GM18870 (cell line): ENCODE results near the gene NUDT5.
"Not testable (repeated sequence)": the region's sequence is repeated elsewhere in the genome, so short reads cannot be mapped to it uniquely, and the experiment has no call there.

Source experiments
- ATAC-seq: cut with Tn5 transposase; IDR thresholded peaks from one replicate; pipeline ENCODE4 v1.9.1; 2021; ENCODE audit warnings: moderate library complexity; ENCODE audit not compliant: unreplicated experiment

NUDT5 gene

DNA sequence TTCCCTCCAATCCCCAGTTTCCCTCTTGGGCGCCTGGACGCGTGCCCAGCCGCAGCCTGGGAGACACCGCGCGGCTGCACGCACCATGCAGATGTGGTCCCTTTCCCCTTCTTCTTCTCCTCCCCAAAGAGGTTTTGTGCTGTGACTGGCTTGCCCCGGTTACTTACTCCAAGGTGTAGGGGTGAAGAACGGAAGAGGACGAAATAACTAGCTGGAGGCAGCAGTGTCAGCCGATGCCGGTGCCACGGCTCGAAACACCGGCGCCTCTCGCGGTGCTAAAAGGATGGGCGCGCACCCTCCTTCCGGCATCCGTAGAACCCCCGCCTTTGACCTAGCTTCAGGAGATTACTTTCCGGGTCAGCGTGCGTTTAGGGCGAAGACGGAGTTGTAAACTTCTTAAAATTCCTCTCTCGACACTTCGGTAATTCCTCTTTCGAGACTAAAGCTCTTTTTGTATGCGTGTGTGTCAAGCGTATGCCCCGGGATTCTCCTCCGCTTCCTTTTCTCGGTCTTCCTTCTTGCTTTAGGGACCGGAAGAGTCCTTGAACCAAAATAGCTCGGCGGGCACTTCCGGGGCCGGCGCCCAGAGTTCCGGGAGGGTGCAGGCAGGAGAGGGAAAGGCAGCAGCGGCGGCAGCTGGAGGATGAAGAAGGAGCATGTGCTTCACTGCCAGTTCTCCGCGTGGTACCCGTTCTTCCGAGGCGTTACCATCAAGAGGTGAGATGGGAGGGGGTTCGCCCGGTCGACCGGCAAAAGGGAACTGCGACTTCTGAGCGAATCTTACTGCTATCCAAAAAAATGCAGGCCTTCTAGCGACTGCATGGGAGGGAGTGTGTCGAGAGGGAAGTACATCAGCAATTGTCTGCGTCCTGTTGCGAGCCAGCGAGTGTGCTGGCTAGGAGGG lies at the start of gene NUDT5, which contains the start of gene CDC123:
Gene NUDT5 (minus strand): TSS at position 289 of the 904 bp plus-strand sequence. CDS start 9,600 bp downstream, outside the sequence.
Gene CDC123 (plus strand): TSS at position 586 of the 904 bp plus-strand sequence. CDS start 58 bp downstream, at position 644.
- peak; percentile 84 for ATAC-seq

DNA sequence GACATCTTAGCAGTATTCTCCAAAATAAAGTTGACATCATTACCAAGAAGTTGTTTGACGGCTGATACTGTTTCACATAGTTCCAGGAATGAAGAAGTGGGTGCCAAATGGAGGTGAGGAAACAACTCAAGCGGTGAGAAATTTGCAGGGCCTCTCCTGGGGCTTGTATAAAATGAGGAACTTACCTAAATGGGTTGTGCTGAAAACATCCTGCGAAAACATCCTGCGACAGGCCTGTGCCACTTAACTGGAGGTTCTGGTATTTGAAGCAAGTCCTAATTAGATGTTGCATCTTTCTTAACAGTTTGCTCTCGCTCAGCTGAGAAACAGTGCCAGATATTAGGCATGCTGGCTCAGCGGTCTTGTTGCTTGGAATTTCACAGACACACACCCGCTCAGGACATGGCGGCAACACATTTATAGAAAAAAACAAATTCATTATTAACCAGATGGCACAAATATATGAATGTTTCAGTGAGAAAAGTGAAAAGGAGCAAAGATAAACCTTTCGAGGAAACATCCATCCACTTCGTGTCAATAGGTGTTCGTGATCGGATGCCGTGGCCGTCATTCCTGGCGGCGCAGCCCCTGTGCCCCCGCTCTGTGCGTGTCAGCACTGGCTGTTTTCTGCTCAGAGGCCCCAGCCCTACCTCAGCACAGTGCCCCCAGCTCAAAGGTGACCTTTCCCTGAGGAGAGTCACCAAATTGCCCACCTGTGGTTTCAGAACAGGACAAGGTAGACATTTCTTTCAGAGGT lies 48.4 kb upstream of the NUDT5 start:
- ATAC-seq: no peak

DNA sequence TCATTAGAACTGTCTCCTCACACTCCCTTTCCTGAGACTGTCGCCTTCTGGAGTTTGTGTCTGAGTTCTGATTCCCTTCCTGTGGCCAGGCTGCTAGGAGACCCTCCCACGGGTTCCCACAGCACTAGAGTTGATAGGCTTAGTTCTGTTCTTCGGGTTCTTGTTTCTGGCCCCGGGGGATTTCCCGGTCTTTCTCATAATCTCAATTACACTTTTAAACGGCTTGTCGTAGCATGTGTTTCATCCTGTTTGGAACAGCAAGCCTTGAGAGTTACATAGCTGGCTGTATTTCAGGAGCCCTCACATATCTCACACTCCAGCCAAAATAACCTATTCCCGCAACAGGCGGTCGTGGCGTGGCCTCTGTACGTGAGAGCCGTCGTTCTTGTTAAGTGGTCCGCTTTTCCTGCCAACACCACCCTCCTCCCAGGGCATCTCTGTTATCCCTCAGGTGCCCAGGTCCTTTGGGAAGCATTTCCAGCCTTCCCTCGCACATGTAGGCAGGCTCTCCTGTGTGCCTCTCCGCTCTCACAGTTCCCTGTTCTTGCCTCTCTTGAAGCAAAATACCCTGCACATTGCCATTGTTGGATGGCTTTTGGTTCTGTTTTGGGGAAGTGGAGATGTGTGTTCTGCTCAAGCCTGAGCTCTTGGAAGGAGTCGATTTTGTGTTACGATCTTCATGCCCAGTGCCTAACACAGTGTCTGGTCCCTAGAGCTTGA lies 46.3 kb upstream of the NUDT5 start:
- no peak for ATAC-seq

DNA sequence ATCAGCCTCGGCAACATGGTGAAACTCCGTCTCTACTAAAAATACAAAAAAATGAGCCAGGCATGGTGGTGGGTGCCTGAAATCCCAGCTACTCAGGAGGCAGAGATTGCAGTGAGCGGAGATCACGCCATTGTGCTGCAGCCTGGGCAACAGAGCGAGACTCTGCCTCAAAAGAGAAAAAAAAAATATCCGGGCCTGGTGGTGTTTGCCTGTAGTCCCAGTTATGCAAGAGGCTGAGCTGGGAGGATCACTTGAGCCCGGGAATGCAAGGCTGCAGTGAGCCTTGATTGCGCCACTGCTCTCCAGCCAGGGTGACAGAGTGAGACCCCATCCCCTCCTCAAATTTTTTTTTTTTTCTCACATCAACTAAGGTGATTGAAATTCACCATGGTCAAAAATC lies 43.1 kb upstream of the NUDT5 start:
- no peak for ATAC-seq

DNA sequence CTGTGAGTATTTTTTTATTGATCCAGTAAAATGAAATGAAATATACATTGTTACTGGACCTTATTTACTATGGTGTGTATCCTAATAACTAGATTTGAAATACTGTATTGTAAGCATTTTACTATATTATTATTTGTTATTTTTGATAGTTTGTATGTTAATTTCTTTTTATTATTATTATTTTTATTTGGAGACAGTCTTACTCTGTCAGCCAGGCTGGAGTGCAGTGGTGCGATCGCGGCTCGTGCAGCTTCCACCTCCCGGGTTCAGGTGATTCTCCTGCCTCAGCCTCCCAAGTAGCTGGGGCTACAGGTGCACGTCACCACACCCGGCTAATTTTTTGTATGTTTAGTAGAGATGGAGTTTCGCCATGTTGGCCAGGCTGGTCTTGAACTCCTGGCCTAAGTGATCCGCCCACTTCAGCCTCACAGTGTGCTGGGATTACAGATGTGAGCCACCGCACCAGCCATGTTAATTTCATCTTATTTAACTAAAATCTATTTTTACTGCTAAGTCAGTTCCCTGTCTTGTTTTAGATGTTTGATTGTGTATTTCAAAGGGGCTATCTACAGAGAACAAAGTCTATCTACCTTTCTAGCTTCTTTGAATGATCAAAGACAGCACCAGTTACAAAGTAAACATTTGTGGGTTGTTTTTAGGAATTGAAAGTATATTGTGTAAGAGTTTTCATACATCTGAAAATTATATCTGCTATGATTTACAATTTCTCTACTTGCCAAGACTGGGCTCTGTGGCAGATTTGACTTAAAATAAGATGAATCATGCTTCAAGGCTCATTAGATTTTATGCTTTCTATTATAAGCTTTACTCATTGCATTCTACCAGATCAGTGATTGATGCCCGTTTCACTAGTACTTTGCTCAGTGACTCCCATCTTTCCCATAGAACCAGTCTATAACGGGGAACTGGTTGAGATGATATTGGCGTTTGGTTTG lies 41.9 kb upstream of the NUDT5 start:
- ATAC-seq: no peak

DNA sequence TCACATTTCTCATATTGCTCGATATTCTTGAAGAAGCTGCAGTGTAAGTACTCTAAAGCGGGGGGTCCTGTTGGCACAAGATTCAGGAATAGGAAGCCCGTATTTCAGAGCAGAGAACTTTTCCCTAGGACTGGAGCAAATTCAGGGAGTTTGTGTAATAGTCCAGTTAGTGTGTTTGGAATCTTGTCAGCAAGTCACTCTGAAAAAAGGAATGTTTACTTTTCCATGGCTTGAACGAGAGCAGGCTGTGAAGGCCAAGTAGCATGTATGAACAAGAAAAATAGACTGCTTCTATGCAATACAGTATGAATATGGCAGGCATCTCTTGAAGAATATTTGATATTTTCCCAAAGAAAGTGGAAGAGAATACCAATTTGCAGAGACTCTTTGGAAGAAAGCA lies 40.1 kb upstream of the NUDT5 start:
- ATAC-seq: no peak

DNA sequence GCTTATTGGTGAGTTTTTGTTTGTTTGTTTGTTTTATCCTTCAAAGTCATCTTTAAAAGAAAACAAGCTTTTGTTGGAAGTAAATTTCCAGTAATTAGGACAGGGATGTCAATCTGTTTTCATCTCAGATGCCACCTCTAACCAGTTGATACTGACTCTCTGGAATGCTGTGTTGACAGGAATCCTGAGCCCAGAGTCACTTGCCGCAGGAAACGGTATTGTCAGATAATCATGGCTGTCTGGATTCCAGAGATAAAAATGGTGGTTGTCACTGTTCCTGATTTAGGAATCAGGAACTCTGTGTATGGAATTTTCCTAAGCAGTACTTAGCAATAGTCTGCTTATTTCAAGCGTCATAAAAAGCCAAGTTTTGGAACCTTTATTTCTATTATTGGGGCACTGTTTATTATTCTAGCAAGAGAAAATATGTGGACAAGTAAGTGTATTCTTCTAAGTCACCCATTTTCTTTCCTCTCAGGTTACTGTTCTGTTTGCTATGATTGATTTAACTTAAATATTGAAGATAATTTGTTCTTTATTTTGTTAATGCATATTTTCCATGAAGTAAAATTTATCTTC lies 39.5 kb upstream of the NUDT5 start:
- no peak for ATAC-seq

DNA sequence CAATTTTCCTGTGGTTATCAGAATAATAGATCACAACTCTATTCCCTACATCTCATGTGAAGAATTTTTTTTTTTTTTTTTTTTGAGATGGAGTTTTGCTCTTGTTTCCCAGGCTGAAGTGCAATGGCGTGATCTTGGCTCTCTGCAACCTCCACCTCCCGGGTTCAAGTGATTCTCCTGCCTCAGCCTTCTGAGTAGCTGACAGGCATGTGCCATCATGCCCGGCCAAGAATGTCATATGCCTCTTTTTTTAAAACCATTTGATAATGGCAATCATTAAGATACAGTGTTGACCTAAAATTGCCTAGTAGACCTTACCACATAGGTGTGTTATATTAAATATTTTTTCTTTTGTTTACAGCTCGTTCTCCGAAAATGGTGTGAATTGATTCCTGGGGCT lies 39.0 kb upstream of the NUDT5 start:
- ATAC-seq: not testable (repeated sequence)

DNA sequence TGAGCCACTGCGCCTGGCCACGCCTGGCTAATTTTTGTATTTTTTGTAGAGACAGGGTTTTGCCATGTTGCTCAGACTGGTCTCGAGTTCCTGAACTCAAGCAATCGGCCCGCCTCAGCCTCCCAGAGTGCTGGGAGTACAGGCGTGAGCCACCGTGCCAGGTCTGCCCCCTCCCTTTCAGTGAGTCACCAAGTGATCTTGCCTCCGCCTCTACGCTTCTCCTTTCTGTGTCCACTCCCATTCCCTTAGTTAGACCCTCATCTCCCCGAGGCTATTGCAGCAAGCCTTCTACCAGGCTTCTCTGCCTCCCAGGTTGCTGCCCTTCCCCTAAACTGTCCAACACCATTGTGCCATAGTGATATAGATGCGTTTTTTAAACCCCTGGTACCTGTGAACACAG lies 33.2 kb upstream of the NUDT5 start:
- no peak for ATAC-seq

DNA sequence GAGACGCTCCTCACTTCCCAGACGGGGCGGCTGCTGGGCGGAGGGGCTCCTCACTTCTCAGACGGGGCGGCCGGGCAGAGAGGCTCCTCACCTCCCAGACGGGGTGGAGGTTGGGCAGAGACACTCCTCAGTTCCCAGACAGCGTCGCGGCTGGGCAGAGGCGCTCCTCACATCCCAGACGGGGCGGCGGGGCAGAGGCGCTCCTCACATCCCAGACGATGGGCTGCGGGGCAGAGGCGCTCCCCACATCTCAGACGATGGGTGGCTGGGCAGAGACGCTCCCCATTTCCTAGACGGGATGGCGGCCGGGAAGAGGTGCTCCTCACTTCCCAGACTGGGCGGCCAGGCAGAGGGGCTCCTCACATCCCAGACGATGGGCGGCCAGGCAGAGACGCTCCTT lies 30.7 kb upstream of the NUDT5 start:
- not testable (repeated sequence) for ATAC-seq

DNA sequence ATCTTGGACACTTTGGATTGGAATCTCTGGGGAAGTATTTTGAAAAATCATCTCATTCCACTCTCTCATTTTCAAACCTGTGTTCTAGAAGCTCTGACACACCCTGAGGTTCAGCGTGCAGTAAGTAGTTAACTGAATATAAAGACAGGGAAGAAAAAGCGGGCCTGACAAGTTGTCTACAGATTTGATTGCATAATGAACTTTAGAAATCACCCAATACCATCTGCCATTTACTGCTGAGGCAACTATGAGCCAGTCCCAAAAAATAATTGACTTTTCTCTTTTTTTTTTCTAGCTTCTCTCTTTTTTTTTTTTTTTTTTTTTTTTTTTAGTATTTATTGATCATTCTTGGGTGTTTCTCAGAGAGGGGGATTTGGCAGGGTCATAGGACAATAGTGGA lies 29.8 kb upstream of the NUDT5 start:
- ATAC-seq: no peak

DNA sequence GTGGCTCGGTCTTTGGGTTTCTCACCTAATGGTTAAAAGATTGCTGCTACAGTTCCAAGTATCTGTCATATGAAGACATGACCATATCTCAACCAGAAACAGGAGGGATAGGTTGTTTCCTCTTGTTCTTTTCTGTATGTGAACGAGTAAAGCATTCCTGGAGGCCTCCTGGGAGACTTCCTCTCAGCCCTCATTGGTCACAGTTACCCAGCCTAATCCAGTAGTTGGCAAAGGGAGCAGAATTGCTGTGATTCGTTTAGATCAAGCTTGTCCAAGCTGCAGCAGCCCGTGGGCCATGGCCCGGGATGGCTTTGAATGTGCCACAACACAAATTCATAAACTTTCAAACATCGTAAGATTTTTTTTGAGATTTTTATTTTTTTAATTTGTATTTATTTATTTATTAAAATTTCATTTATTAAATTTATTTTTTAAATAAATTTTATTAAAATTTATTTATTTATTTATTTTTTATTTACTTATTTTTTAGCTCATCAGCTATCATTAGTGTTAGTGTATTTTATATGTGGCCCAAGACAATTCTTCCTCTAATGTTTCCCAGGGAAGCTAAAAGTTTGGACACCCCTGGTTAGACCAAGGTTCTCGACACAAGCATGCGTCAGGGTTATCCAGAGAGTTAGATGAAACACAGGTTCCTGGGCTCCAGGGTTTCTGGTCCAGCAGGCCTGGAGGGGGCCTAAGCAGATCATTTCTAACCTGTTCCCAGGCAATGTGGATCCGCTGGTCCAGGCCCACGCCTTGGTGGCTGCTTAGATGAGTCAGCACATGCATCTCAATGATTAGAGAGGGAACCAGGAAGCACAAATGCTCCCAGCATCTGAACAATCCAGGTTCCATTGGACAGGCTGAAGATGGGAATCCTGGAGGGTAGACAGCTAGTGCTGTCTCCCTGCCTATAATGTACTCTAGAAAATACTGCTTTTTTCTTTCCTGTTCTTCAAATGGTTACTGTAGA lies 25.9 kb upstream of the NUDT5 start:
- ATAC-seq: no peak

DNA sequence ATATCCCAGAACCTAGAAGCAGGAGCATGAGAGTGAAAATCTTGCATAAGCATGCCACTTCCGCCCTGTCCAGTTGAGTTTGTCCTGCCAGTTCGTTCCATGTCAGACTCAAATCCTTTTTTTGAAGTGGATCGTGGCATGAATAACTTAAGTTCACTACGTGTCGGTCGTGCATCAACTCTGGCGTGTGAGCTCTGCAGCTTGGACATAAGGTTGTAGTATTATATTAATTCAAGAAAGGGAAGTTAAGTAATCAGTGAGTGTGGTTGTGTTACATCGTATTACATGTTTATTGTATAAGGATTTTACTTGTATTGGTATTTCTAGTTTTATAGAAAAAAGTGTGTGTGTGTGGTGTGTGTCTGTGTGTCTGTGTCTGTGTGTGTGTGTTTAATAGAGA lies 23.3 kb upstream of the NUDT5 start:
- ATAC-seq: no peak

DNA sequence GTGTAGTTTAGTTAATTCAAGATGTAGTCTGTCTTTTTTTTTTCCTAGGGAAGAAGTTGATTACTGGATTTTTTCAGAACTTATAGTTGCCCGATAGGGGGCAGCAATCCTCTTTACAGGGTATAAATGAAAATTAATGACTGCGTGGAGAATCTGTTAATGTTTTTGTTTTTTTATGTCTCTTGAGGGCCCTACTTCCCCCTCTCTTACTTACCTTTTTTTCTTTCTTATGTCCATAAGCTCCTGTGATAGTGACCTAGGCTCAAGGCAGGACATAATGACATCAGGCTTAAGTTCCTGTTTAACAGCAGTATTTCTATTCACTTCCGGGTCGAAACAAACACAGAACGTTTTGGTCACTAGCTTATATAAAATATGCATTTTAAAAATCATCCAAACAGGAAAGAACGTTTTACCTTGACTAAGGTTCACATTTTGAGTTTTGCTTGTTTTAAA lies 19.1 kb upstream of the NUDT5 start:
- no peak for ATAC-seq

DNA sequence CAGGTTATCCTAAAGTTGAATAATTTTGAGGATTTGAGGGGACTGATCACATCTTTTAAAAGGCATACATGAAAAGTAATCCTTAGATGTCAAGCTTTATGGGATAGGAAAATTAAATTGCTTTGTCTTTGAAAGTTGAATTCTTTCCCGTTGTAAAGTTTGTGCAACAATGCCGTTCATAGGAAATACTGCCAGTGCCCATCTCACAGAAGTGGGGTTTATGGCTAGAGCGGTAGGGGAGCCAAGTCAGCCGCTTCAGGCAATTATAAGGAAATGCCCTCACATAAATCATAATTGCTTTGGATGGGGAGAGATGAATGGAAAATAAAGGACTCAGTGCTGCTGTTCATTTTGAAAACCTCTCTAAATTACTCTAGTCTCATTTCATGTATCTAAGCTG lies 18.4 kb upstream of the NUDT5 start:
- ATAC-seq: no peak

DNA sequence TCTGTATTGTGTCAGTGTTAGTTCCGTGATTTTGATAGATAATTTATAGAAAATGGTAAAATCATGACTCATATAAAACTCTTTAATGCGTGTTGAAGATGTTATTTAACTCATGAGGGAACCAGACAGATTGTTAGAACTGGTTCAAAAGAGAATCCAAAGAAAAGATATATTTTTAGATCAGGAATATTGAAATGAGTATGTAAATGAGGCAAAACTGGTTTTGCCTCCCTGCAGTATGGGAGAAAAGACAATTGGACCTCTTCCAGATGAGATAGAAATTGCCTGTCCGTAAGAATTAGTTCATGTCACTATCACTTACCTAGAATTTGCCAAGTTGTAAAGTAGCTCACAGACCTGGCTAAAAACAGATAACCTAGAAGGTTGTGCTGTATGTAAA lies 17.9 kb upstream of the NUDT5 start:
- ATAC-seq: no peak

DNA sequence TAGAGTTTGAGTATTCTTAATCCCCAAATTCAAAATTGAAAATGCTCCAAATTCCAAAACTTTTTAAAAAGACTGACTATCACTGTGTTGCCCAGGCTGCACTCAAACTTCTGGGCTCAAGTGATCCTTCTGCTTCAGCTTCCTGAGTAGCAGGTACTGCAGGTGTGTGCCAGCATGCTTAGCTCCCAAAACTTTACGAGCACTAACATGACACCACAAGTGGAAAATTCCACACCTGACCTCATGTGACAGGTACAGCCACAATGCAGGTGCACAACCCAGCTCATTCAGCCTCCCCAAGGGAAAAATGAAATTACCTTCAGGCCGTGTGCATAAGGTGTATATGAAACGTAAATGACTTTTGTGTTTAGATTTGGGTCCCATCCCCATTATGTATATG lies 16.8 kb upstream of the NUDT5 start:
- ATAC-seq: no peak

DNA sequence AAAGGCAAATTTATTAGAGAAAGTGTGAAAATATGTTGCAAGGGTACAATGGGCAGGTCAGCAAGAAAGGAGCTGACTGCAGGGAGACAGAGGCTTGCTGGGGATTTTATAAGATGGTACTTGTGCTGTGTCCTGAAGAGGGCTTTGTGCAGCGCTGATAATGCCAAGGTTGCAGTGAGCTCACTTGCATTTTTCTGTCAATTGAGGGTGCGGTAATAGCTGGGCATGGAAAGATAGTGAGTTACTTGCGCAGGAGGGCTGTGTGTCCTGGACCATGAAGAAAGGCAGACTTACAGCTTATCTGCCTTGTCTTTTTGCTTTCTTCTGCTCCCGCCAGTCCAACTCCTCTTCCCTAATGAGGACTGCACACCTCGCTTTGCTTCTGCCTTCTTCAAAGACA lies 12.8 kb upstream of the NUDT5 start:
- ATAC-seq: no peak

DNA sequence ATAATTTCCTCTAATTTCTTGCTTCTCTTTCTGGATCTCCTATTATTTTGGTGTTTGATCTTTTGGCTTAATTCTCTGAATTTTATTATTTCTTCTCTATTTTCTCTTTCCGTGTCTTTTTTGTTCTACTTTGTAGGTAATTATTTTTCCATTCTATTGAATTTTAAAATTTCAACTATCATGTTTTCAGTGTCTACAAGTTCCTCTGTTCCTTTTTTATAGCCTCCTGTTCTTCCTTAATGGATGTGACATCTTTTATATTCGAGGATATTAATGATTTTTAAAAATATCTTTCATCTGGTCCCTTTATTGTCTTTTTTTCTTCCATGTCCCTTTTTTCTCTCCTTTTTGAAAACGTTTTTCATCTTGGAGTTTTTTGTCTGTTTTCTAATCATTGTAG lies 11.4 kb upstream of the NUDT5 start:
- no peak for ATAC-seq
